RPMI7951 (cell line): ENCODE data around the gene RTL10. TPM values are rescaled to one million over a fixed set of nuclear protein-coding genes. Genes with fewer than 3 reads are reported as not detected.

Source experiments
- DNase-seq: peaks from one replicate; pipeline ENCODE4 v3.0.0-alpha.2; 2012; ENCODE audit warnings: low read depth
- total RNA-seq: library from RNA; depleted of rRNA; stranded (reverse); fragments of >200 nt; shearing (Covaris generic); gene quantifications from 2 replicates; pipeline ENCODE4 v1.2.3, GENCODE V29; 2014

The RTL10 gene
- total RNA-seq, 1 experiment from 2014 or later: 8.5 TPM

- no peak for DNase-seq
Observed at GRCh38 chr22:19863571-19863970, 8.9 kb upstream of the RTL10 start.

DNA sequence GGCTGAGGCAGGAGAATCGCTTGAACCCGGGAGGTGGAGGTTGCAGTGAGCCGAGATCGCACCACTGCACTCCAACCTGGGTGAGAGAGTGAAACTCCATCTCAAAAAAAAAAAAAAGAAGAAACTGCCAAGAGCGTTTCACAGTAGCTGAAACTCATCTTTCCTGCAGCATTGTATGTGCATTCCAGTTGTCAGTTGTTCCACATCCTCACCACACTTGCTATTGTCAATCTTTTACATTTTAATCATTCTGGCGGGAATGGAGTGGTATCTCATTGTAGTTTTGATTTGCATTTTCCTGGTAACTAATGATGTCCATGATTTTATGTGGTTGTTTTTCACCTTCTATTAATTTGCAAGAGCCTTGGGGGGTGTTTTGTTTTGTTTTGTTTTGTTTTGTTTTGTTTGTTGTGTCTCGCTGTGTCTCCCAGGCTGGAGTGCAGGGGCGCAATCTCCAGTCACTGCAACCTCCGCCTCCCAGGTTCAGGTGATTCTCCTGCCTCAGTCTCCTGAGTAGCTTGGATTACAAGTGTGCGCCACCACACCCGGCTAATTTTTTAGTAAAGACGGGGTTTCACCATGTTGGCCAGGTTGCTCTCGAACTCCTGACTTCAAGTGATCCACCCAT is 8.1 kb upstream of the RTL10 start:
- DNase-seq: no peak

GRCh38 chr22:19859861-19860510 is 5.3 kb upstream of the RTL10 start:
- DNase-seq: no peak

GRCh38 chr22:19857382-19857781 is 2.7 kb upstream of the RTL10 start:
- no peak for DNase-seq

DNA sequence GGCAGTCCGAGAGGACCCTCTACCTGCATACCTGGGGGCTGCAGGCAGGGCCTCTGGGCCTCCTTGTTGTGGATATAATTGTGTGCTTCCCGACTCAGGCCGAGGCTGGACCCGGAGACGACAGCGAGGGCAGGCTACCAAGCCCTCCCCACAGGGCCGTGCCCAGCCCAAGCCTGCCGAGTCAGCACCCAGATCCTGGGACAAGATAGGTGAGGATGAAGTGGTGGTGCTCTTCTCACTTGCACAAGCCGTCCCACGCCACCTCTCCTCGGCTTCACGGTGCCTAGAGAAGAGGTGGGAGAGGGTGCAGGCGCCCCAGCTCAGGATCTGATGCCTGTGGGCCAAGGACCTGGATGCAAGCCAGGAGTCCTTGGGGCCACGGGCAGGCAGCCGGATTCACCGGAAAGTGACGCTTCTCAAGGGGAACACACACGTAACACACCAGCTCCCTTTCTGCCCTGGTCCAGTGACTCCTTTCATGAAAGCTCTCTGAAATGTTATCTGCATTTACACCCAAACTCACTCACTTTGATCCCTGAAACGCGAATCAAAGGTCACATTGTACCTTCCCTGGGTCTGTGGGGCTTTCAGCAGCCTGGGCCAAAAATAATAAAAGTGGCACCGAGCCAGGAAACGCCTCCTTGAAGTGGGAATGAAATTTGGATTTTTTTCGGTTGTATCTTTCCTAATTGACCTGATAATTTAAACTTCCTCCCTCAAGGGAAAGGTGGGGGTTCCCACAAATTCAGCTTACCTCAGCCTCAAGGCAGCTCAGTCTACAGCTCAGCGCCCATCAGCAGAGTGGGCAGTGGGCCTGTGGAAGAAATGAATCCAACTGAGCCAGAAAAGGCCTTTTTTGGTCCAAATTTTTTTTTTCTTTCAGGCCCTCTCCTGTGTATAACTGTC is 1.1 kb upstream of the RTL10 start:
- peak; percentile 73 for DNase-seq

GRCh38 chr22:19853879-19854777 is 546 bp downstream of the RTL10 start:
- DNase-seq: peak; percentile 10

- DNase-seq: no peak
Observed at GRCh38 chr22:19853058-19853878, 1.4 kb downstream of the RTL10 start.

DNA sequence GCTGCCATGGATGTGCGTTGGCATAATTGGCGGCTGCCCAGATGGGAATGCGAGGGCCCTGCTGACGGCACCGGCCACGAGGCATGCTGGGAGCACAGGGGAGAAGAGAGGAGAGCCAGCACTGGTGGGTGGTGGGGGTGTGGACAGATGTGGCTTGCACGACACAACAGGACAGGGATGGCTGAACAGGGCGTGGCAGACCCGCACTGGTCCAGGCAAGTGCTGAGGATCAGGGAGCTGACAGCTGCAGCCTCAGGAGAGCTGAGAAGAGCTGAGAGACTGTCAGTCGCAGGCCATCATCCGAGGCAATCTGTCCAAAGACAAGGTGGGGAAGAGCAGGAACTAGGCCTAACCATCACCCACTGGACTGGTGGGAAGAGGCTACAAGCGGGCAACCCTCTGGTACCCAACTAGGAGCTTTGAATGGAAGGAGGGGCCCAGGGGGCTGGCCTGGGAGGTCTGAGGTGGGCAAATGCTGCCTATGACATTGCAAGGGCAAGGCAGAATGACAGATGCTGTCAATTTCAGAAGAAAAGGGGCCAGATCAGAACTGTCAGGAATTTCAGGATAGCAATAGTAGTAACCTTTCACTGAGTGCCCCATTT is 2.4 kb downstream of the RTL10 start:
- DNase-seq: no peak

- DNase-seq: no peak
Observed at GRCh38 chr22:19851291-19852176, 3.1 kb downstream of the RTL10 start.

DNA sequence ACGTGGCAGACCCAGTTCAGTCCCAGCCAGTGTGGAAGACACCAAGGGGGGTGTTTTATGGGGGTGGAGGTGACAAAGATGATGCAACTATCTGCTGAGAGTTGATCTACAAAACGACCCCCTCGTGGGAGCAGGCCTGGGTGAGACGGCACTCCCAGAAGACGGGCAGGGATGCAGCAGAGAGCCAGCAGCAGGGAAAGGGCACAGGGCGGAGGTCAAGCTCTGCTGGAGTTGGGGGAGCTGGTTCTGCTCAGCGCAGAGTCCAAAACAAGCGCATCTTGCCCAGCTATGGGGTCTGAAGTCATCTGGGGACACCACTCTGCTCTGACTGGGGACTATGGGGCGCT is 3.9 kb downstream of the RTL10 start:
- no peak for DNase-seq

DNA sequence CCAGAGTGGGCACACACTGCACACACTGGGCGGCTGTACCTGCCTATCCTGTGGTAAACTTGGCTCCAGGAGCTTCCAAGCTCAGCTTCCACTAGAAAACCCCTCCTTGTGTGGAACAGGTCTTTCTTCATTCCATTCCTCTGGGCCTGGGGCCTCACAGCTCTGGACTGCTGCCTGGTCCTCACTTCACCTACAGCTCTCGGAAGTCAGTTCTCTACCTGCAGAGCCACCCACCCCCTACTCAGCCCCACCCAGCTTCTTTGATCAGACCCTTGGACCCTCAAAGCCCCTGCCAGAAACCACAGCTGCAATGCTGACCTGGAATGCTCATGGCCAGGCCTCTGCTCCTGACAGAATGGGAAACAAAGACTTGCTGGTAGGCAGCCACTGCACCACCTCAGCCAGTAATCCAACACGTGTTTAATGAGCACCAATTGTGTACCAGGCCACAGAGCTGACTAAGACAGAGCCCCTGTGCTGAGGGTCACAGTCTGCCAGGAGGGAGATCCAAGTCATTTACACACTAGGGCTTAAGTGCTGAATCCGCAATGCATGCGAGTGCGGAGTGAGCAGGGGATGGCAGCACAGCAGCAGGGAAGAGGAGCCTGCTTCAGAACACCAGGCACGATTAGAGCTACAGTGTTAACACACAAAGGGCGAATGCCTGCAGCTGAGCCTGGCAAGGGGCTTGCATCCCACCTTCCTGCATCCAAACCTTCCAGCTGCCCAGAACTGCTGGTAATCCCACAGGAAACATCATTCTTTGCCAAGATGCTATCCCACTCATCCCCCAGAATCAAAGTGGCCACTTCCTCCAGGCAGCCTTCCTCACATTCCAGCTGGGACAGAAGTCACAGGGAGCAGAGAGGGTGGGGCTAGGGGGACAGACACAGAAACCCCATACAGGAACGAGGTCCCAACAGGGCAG is 4.6 kb downstream of the RTL10 start:
- DNase-seq: no peak

DNA sequence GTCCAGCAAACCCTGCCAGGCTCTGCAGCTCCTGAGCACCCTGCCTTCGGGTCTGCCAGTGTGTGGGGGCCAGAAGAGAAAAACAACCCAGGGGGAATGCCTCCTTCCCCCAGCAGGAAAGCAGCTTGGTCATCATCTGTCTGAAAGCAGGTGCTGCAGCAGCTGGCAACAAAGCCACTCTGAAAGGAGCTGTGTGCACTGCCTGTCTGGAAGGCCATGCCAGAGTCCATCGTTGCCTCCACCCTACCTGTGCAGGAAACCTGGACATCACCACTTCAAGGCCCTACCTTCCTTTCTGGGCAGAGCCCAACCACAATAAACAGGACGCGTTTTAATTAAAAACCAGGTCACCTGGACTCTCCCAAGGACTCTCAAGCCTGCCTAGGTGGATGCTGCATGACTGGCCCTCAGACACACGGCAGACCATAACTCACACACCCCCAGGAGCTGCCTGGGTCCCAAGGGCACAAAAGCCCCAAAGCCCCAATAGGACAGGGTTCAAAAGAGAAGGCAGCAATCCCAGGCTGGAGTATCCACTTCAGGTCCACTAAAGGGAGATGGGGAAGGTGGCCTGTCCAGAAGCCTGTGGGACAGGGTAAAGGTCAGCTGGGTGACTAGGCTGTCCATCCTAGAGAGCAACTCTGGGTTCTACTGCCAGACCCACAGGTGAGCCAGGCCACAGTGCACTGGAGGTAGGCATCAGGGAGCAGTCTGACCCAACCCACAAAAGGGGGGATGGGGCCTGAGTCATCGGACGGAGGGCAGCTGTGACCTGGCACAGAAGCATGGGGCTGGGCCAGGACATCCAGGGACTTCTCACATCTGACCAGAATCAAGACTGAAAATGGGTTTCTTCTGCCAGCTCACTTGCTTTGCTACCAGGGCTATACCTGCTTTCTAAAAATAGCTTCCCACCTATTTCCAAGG is 6.1 kb downstream of the RTL10 start:
- peak; percentile 38 for DNase-seq

GRCh38 chr22:19847345-19847632 is 7.4 kb downstream of the RTL10 start:
- no peak for DNase-seq

DNA sequence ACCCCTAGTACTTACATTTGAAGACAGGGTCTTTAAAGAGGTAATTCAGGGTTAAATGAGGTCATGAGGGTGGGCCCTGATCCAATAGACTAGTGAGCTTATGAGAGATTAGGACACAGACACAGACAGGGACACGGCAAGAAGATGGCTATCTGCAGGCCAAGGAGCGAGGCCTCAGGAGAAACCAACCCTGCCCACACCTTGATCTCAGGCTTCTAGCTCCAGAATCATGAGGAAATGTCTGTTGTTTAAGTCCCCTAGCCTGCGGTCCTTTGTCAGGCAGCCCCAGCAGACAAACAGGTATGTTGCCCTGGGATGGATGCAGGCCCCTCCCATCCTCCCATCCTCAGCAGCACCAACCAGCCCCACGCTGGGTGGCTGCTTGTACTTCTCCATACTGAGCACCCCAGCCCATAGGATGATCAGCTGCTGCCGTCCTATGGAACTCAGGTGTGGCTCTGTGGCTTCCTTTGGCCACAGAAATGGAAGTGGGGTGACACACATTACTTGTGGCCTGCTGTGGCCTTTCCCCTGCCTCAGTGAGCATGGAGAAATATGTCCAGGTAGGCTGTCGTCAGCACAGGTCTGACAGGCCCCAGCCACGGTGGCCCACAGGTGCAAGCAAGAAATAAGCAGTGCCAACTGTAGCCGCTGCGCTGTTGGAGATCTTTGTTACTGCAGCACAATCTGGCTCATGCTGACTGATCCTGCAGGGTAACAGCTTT is 7.9 kb downstream of the RTL10 start:
- DNase-seq: no peak

- no peak for DNase-seq
Observed at GRCh38 chr22:19845054-19845722, 9.5 kb downstream of the RTL10 start.

GRCh38 chr22:19844377-19845053 is 10.2 kb downstream of the RTL10 start:
- DNase-seq: peak; percentile 83
